ENCODE results near the gene MARCKS.

MARCKS gene

GRCh38 chr6:113856625-113857555 lies at the start of gene MARCKS:
MARCKS (plus strand) TSS chr6:113857345; CDS start chr6:113857746, 401 bp downstream.
- DNase-seq (ENCODE audit: low read depth): peak; percentile 49

GRCh38 chr6:113809826-113810225 lies 47.3 kb upstream of the MARCKS start:
- no peak for DNase-seq (ENCODE audit: low read depth)

- DNase-seq (ENCODE audit: low read depth): no peak
Observed at GRCh38 chr6:113813142-113813541, 44.0 kb upstream of the MARCKS start.

GRCh38 chr6:113818578-113818977 lies 38.6 kb upstream of the MARCKS start:
- DNase-seq (ENCODE audit: low read depth): no peak

GRCh38 chr6:113819169-113819830 lies 37.8 kb upstream of the MARCKS start:
- no peak for DNase-seq (ENCODE audit: low read depth)

- no peak for DNase-seq (ENCODE audit: low read depth)
Observed at GRCh38 chr6:113820761-113821160, 36.4 kb upstream of the MARCKS start.

GRCh38 chr6:113821445-113821844 lies 35.7 kb upstream of the MARCKS start:
- DNase-seq (ENCODE audit: low read depth): no peak

GRCh38 chr6:113823916-113824315 lies 33.2 kb upstream of the MARCKS start:
- DNase-seq (ENCODE audit: low read depth): no peak

- no peak for DNase-seq (ENCODE audit: low read depth)
Observed at GRCh38 chr6:113824411-113824810, 32.7 kb upstream of the MARCKS start.

GRCh38 chr6:113824866-113825265 lies 32.3 kb upstream of the MARCKS start:
- DNase-seq (ENCODE audit: low read depth): no peak

- DNase-seq (ENCODE audit: low read depth): no peak
Observed at GRCh38 chr6:113825781-113826180, 31.4 kb upstream of the MARCKS start.

- DNase-seq (ENCODE audit: low read depth): no peak
Observed at GRCh38 chr6:113828984-113829695, 28.0 kb upstream of the MARCKS start.

GRCh38 chr6:113829696-113830045 lies 27.5 kb upstream of the MARCKS start:
- DNase-seq (ENCODE audit: low read depth): no peak

GRCh38 chr6:113830140-113830539 lies 27.0 kb upstream of the MARCKS start:
- no peak for DNase-seq (ENCODE audit: low read depth)

- DNase-seq (ENCODE audit: low read depth): no peak
Observed at GRCh38 chr6:113833537-113833936, 23.6 kb upstream of the MARCKS start.

GRCh38 chr6:113837170-113837569 lies 20.0 kb upstream of the MARCKS start:
- no peak for DNase-seq (ENCODE audit: low read depth)

GRCh38 chr6:113842165-113842564 lies 15.0 kb upstream of the MARCKS start:
- no peak for DNase-seq (ENCODE audit: low read depth)

- no peak for DNase-seq (ENCODE audit: low read depth)
Observed at GRCh38 chr6:113843500-113844073, 13.6 kb upstream of the MARCKS start.

- DNase-seq (ENCODE audit: low read depth): no peak
Observed at GRCh38 chr6:113846577-113846976, 10.6 kb upstream of the MARCKS start.

GRCh38 chr6:113847447-113847846 lies 9.7 kb upstream of the MARCKS start:
- no peak for DNase-seq (ENCODE audit: low read depth)

- no peak for DNase-seq (ENCODE audit: low read depth)
Observed at GRCh38 chr6:113848280-113848679, 8.9 kb upstream of the MARCKS start.

GRCh38 chr6:113848811-113849210 lies 8.3 kb upstream of the MARCKS start:
- no peak for DNase-seq (ENCODE audit: low read depth)
